ENCODE measurements around the gene YWHAQ. TPM values are rescaled to one million over a fixed set of nuclear protein-coding genes. Genes with fewer than 3 reads are reported as not detected.

YWHAQ gene
- total RNA-seq, 1 donor from 2014 or later, result 408 TPM

DNA sequence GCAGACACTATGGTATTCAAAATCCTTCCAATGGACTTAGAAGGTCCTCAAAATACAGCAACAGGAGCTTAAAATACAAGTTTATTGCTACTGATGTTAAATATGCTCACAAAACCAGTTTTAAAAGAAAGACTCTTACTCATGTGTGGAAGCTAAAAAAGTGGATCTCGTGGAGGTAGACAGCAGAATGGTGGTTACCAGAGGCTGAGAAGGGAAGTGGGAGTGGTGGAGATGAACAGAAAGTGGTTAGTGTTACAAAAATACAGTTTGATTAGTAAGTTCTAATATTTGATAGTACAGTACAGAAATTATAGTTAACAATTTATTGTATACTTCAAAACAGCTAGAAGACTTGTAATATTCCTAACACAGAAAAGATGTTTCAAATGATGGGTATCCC lies 87.2 kb downstream of the YWHAQ start:
- no peak overlapping the region for H3K4me3 Mint-ChIP-seq (ENCODE audit: unreplicated experiment)
- no peaks in the 10 kb centered on the region for H3K9me3 Mint-ChIP-seq (ENCODE audit: unreplicated experiment)
- H3K4me3 ChIP-seq (ENCODE audit: insufficient read depth, low read depth, low read length), result no peak overlapping the region
- FAIRE-seq (no peak), DNase-seq (ENCODE audit: low read depth) (no peak)
- no peak overlapping the region for H3K9ac ChIP-seq (ENCODE audit: low read length)
- no peak overlapping the region for H3K27ac ChIP-seq (ENCODE audit: low read depth, low read length)
- no peaks in the 10 kb centered on the region for H3K36me3 ChIP-seq (ENCODE audit: insufficient read depth, low read length)
- peaks cover 84% of the 10 kb centered on the region for H3K79me2 ChIP-seq (ENCODE audit: insufficient read depth, low read length)
- H3K27ac Mint-ChIP-seq (ENCODE audit: unreplicated experiment), result no peak overlapping the region
- H3K4me2 ChIP-seq (ENCODE audit: low read length), result no peak overlapping the region
- H3K27me3 ChIP-seq (ENCODE audit: insufficient read depth, low read length), result no peaks in the 10 kb centered on the region
- H3K4me1 Mint-ChIP-seq (ENCODE audit: low read depth, unreplicated experiment), result peaks cover 33% of the 10 kb centered on the region
- H3K9me3 ChIP-seq (ENCODE audit: insufficient read depth, low read depth, low read length), result no peaks in the 10 kb centered on the region
- peaks cover 60% of the 10 kb centered on the region for H4K20me1 ChIP-seq (ENCODE audit: insufficient read depth, low read length)
- H3K27me3 Mint-ChIP-seq (ENCODE audit: low read depth, unreplicated experiment), result no peaks in the 10 kb centered on the region
- H3K4me1 ChIP-seq (ENCODE audit: insufficient read depth, low read length), result peaks cover 19% of the 10 kb centered on the region
- H3K36me3 Mint-ChIP-seq (ENCODE audit: low read depth, unreplicated experiment), result peaks cover 3% of the 10 kb centered on the region
- no peak overlapping the region for H2AFZ ChIP-seq (ENCODE audit: low read depth, low read length)
- TF ChIP-seq EZH2 (IDR thresholded peaks at IDR 0.05; ENCODE audit: insufficient read depth, low read length), result no peak
- TF ChIP-seq, protein P1, sequence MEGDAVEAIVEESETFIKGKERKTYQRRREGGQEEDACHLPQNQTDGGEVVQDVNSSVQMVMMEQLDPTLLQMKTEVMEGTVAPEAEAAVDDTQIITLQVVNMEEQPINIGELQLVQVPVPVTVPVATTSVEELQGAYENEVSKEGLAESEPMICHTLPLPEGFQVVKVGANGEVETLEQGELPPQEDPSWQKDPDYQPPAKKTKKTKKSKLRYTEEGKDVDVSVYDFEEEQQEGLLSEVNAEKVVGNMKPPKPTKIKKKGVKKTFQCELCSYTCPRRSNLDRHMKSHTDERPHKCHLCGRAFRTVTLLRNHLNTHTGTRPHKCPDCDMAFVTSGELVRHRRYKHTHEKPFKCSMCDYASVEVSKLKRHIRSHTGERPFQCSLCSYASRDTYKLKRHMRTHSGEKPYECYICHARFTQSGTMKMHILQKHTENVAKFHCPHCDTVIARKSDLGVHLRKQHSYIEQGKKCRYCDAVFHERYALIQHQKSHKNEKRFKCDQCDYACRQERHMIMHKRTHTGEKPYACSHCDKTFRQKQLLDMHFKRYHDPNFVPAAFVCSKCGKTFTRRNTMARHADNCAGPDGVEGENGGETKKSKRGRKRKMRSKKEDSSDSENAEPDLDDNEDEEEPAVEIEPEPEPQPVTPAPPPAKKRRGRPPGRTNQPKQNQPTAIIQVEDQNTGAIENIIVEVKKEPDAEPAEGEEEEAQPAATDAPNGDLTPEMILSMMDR (IDR thresholded peaks at IDR 0.05; ENCODE audit: insufficient read depth, low read depth, low read length), result no peak

DNA sequence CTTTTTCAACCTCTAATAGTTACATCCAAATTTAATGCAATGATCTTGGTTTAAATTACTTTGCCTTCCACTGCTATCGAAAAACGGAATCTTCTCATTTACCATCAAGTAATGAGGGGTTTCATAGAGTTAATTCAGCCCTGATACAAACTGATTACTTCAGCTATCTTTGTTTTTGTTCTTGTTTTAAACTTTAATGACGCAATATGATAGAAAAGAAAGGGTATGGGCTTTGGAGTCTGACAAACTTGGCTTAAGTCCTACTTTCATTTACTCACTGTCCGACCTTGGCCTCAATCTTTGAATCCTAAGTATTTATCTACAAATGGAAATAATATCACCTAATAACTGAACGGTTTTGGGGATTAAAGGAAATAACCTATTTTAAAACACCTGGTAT lies 91.3 kb downstream of the YWHAQ start:
- no peak for FAIRE-seq
- Histone ChIP-seq H3K79me2 (ENCODE audit: insufficient read depth, low read length) (peaks cover 62% of the 10 kb centered on the region), H3K9ac (ENCODE audit: low read length) (no peak overlapping the region), H3K4me1 (ENCODE audit: insufficient read depth, low read length) (no peaks in the 10 kb centered on the region), H4K20me1 (ENCODE audit: insufficient read depth, low read length) (peaks cover 26% of the 10 kb centered on the region), H3K27me3 (ENCODE audit: insufficient read depth, low read length) (no peaks in the 10 kb centered on the region), H3K4me2 (ENCODE audit: low read length) (peak overlapping the region; percentile 25), H3K36me3 (ENCODE audit: insufficient read depth, low read length) (peaks cover 3% of the 10 kb centered on the region), H3K4me3 (ENCODE audit: insufficient read depth, low read depth, low read length) (no peak overlapping the region), H3K27ac (ENCODE audit: low read depth, low read length) (peak overlapping the region; percentile 40), H3K9me3 (ENCODE audit: insufficient read depth, low read depth, low read length) (no peaks in the 10 kb centered on the region), H2AFZ (ENCODE audit: low read depth, low read length) (no peak overlapping the region)
- TF ChIP-seq, protein P1 (IDR thresholded peaks at IDR 0.05; ENCODE audit: insufficient read depth, low read depth, low read length), result no peak
- no peak for TF ChIP-seq EZH2 (IDR thresholded peaks at IDR 0.05; ENCODE audit: insufficient read depth, low read length)
- peaks cover 4% of the 10 kb centered on the region for H3K4me1 Mint-ChIP-seq (ENCODE audit: low read depth, unreplicated experiment)
- H3K9me3 Mint-ChIP-seq (ENCODE audit: unreplicated experiment), result no peaks in the 10 kb centered on the region
- DNase-seq (ENCODE audit: low read depth), result peak; percentile 40
- no peak overlapping the region for H3K27ac Mint-ChIP-seq (ENCODE audit: unreplicated experiment)
- H3K27me3 Mint-ChIP-seq (ENCODE audit: low read depth, unreplicated experiment), result no peaks in the 10 kb centered on the region
- H3K4me3 Mint-ChIP-seq (ENCODE audit: unreplicated experiment), result no peak overlapping the region
- H3K36me3 Mint-ChIP-seq (ENCODE audit: low read depth, unreplicated experiment), result peaks cover 4% of the 10 kb centered on the region

DNA sequence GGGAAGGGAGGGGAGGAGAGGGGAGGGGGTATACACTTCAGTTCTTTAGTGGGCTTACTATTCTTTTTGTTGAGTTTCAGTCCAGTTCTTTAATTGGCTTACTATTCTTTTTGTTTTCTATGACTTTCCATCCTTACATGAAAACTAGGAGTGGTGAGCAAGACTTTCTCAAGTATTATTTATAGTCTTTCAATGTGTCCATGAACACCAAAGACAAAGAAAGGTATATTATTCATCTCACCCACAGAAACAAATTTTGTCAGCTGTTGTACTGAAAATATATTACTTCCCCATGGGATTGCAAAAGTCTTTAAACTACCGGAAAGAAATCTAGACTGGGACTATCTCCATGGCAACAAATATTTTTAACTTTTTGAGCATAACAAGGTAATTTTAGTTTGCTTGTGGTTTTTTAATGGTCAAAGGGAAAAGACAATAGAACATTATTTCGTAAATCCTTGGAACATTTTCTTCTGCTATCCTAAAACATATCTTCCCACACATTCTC lies 92.7 kb downstream of the YWHAQ start:
- peaks cover 22% of the 10 kb centered on the region for H4K20me1 ChIP-seq (ENCODE audit: insufficient read depth, low read length)
- H3K36me3 ChIP-seq (ENCODE audit: insufficient read depth, low read length), result peaks cover 3% of the 10 kb centered on the region
- no peak overlapping the region for H3K4me2 ChIP-seq (ENCODE audit: low read length)
- H2AFZ ChIP-seq (ENCODE audit: low read depth, low read length), result no peak overlapping the region
- DNase-seq (ENCODE audit: low read depth) (peak; percentile 84), FAIRE-seq (no peak)
- no peak overlapping the region for H3K4me3 ChIP-seq (ENCODE audit: insufficient read depth, low read depth, low read length)
- Mint-ChIP-seq H3K4me1 (ENCODE audit: low read depth, unreplicated experiment) (peaks cover 2% of the 10 kb centered on the region), H3K4me3 (ENCODE audit: unreplicated experiment) (no peak overlapping the region), H3K27ac (ENCODE audit: unreplicated experiment) (no peak overlapping the region), H3K36me3 (ENCODE audit: low read depth, unreplicated experiment) (peaks cover 4% of the 10 kb centered on the region), H3K27me3 (ENCODE audit: low read depth, unreplicated experiment) (no peaks in the 10 kb centered on the region), H3K9me3 (ENCODE audit: unreplicated experiment) (no peaks in the 10 kb centered on the region)
- peaks cover 56% of the 10 kb centered on the region for H3K79me2 ChIP-seq (ENCODE audit: insufficient read depth, low read length)
- TF ChIP-seq EZH2 (IDR thresholded peaks at IDR 0.05; ENCODE audit: insufficient read depth, low read length), result no peak
- TF ChIP-seq, protein P1 (IDR thresholded peaks at IDR 0.05; ENCODE audit: insufficient read depth, low read depth, low read length), result no peak
- no peaks in the 10 kb centered on the region for H3K27me3 ChIP-seq (ENCODE audit: insufficient read depth, low read length)
- H3K27ac ChIP-seq (ENCODE audit: low read depth, low read length), result no peak overlapping the region
- H3K4me1 ChIP-seq (ENCODE audit: insufficient read depth, low read length), result no peaks in the 10 kb centered on the region
- no peak overlapping the region for H3K9ac ChIP-seq (ENCODE audit: low read length)
- H3K9me3 ChIP-seq (ENCODE audit: insufficient read depth, low read depth, low read length), result no peaks in the 10 kb centered on the region

Data from astrocyte (in vitro differentiated cells and primary cell).